NCI-H146 (cell line): Measurements from ENCODE around the gene CAMTA1.

Experiments
- DNase-seq: peaks from one replicate; lab custom pipeline; 2025; lab: John Stamatoyannopoulos, UW

Gene CAMTA1

GRCh38 chr1:7077136-7077535 is 291.9 kb downstream of the CAMTA1 start:
- no peak for DNase-seq

- no peak for DNase-seq
Observed at GRCh38 chr1:7077970-7078369, 292.7 kb downstream of the CAMTA1 start.

GRCh38 chr1:7079637-7080036 is 294.4 kb downstream of the CAMTA1 start:
- DNase-seq = no peak

- DNase-seq = no peak
Observed at GRCh38 chr1:7084232-7084894, 299.1 kb downstream of the CAMTA1 start.

GRCh38 chr1:7085521-7085920 is 300.3 kb downstream of the CAMTA1 start:
- DNase-seq = no peak

- DNase-seq = no peak
Observed at GRCh38 chr1:7086106-7086505, 300.9 kb downstream of the CAMTA1 start.

GRCh38 chr1:7087888-7088287 is 302.6 kb downstream of the CAMTA1 start:
- DNase-seq = no peak

GRCh38 chr1:7089497-7089896 is 304.2 kb downstream of the CAMTA1 start:
- DNase-seq = no peak

- no peak for DNase-seq
Observed at GRCh38 chr1:7093297-7093696, 308.0 kb downstream of the CAMTA1 start.

GRCh38 chr1:7094086-7094485 is 308.8 kb downstream of the CAMTA1 start:
- no peak for DNase-seq

- no peak for DNase-seq
Observed at GRCh38 chr1:7094509-7094908, 309.3 kb downstream of the CAMTA1 start.

GRCh38 chr1:7095343-7095964 is 310.2 kb downstream of the CAMTA1 start:
- DNase-seq = no peak

GRCh38 chr1:7097938-7098592 is 312.8 kb downstream of the CAMTA1 start:
- DNase-seq = no peak

GRCh38 chr1:7098641-7099040 is 313.4 kb downstream of the CAMTA1 start:
- DNase-seq = no peak

GRCh38 chr1:7100479-7100878 is 315.2 kb downstream of the CAMTA1 start:
- DNase-seq = no peak

GRCh38 chr1:7101187-7101586 is 315.9 kb downstream of the CAMTA1 start:
- no peak for DNase-seq

- DNase-seq = no peak
Observed at GRCh38 chr1:7103361-7103782, 318.1 kb downstream of the CAMTA1 start.

- no peak for DNase-seq
Observed at GRCh38 chr1:7103874-7104273, 318.6 kb downstream of the CAMTA1 start.

GRCh38 chr1:7104339-7104738 is 319.1 kb downstream of the CAMTA1 start:
- no peak for DNase-seq

GRCh38 chr1:7105269-7105668 is 320.0 kb downstream of the CAMTA1 start:
- no peak for DNase-seq

GRCh38 chr1:7106442-7107108 is 321.3 kb downstream of the CAMTA1 start:
- no peak for DNase-seq

- no peak for DNase-seq
Observed at GRCh38 chr1:7107109-7107830, 322.0 kb downstream of the CAMTA1 start.
